H4 (cell line): ENCODE results near the gene ILRUN. TPM values are rescaled to one million over a fixed set of nuclear protein-coding genes. Genes with fewer than 3 reads are reported as not detected.
"Not testable (repeated sequence)": the region's sequence is repeated elsewhere in the genome, so short reads cannot be mapped to it uniquely, and the experiment has no call there.

Source experiments
- DNase-seq: peaks from one replicate; pipeline ENCODE4 v3.0.0-alpha.2; 2015; ENCODE audit warnings: low spot score
- total RNA-seq: library from RNA; depleted of rRNA; stranded (reverse); fragments of >200 nt; shearing (Covaris generic); gene quantifications from 2 replicates; pipeline ENCODE4 v1.2.3, GENCODE V29; 2014; rRNA removed

Gene ILRUN
- 28.9 and 29.9 TPM in 2 replicates for total RNA-seq

DNA sequence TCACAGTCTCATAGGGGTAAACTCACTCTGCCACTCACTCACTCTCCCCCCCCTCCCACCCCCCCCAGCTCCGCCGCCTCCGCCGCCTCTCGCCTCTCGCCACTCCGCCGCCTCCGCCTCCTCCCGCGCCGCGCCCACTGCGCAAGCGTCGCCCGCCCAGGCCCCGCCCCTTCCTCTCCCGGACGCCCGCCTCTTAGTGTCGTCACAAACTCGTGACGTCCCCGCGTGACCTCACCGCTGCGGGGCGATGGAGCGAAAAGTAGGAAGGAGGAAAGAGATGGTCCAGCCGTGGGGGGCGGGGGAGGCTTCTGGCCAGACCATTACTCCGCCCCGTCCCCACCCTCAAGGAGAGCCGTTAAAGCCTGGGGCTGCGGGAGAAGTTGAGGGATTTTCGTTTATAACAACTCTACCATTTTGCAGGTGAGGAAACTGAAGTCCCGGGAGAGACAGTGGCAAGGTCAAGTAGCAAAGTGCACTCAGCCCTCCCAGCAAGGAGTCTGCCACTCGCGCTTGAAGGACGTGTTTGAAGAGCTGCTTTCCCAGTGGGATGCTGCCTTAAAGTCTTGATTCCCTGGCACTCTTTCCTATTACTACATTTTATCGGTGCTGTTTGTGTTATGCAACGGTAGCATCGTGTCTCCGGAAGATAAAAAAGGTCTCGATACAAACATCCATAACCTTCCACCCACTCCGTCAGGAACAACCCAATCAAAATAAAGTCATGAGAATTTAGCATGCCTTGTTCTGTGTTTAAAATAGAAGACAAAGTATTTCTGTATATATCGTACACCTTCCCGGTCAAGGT, at the start of gene ILRUN:
Gene ILRUN, minus strand, starts transcription at position 29 of the 805 bp plus-strand sequence. CDS start 164 bp downstream, outside the sequence.
- DNase-seq = peak; percentile 88

- peak; percentile 25 for DNase-seq
These were observed 48.9 kb upstream of the ILRUN start for GRCh38 chr6:34745277-34746103.

- not testable (repeated sequence) for DNase-seq
These were observed 47.7 kb upstream of the ILRUN start for GRCh38 chr6:34744294-34744647.

DNA sequence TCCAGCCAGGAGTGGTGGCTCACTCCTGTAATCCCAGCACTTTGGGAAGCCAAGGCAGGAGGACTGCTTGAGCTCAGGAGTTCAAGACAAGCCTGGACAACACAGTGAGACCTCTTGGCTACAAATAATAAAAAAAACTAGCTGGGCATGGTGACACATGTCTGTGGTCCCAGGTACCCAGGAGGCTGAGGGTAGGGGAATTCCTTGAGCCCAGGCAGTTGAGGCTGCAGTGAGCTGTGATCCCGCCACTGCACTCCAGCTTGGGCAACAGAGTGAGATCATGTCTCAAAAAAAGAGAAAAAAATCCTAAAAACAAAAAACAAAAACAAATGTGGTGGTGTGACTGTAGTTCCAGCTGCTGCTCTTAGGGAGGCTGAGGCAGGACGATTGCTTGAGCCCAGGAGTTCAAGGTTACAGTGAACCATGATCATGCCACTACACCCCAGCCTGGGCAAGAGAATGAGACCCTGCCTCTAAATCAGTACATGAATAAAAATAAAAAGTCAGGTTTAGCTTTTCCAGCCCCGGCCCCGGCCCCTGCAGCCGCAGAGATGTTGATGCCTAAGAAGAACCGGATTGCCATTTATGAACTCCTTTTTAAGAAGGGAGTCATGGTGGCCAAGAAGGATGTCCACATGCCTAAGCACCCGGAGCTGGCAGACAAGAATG, 47.2 kb upstream of the ILRUN start:
- DNase-seq = no peak

- no peak for DNase-seq
These were observed 45.5 kb upstream of the ILRUN start for GRCh38 chr6:34742094-34742493.

GRCh38 chr6:34736823-34737222, 40.3 kb upstream of the ILRUN start:
- no peak for DNase-seq

GRCh38 chr6:34731393-34732060, 35.0 kb upstream of the ILRUN start:
- no peak for DNase-seq

DNA sequence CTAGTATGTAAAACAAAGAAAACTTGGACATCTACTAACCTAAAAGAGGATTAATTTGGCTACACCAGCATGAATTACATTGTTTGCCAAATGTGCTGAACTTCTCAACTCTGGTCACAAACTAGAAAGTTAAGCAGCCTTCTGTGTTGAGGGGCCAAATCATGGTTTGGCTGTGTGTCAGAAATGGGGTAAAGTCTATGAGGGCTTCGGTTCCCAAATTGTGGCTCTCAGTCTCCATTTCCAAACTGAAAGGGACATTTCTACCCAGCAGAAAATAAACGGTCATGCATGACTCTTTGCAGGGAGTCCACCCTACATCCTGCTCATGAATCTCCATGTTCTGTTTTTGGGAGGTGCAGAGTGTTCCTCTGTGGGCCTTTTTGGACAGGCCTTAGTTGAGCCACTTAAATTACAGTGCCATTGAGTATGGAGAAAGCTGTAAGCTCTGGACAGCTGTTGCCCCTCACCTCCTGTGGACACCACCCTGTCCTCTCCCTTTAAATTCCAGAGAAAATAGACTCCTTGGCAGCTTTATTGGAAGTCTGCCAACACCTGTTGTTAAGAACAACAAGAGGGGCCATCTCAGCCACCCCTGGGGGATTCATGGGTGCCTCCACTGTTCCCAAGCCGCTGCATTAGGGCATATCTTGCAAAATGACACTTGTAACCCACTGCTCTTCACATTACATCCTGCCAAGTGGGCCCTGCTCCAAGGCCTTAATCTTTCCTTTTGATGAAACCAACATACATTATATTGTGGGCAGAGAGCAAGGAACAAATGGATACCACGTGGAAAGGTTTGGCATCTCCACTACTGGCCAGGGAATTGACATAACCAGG, 33.3 kb upstream of the ILRUN start:
- peak; percentile 20 for DNase-seq

GRCh38 chr6:34726055-34726454, 29.5 kb upstream of the ILRUN start:
- DNase-seq = no peak

- DNase-seq = peak; percentile 44
These were observed 26.6 kb upstream of the ILRUN start for GRCh38 chr6:34723203-34723602.

GRCh38 chr6:34722451-34722850, 25.9 kb upstream of the ILRUN start:
- no peak for DNase-seq

DNA sequence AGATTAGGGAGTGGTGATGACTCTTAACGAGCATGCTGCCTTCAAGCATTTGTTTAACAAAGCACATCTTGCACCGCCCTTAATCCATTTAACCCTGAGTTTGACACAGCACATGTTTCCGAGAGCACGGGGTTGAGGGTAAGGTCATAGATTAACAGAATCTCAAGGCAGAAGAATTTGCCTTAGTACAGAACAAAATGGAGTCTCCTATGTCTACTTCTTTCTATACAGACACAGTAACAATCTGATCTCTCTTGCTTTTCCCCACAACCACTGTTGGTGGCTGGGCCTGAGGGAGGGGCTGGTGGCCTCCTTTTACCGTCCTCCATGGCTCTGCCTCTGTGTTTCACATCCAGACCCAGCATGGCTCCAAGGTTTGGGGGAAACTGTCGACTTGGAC, 23.6 kb upstream of the ILRUN start:
- not testable (repeated sequence) for DNase-seq

- DNase-seq = not testable (repeated sequence)
These were observed 23.1 kb upstream of the ILRUN start for GRCh38 chr6:34719646-34720045.

DNA sequence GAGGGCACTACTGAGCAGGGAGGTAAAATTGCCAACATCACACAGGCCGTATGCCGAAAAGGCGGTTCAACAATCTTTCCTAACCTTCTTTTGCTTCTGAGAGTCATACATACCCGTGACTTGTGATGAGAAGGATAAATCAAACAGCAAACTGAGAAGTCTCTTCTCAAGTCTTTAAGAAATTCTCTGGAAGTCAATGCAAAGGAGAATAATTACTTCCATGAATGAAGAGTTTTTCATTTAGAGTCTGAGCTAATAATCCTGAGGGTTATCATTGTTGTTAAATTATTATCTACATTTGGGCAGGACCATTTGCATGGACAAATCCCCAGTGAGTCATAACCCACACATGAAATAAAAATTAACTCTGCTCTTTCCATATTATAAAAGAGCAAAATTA, 22.4 kb upstream of the ILRUN start:
- DNase-seq = no peak

GRCh38 chr6:34717466-34717865, 20.9 kb upstream of the ILRUN start:
- no peak for DNase-seq

- no peak for DNase-seq
These were observed 18.1 kb upstream of the ILRUN start for GRCh38 chr6:34714663-34715062.

DNA sequence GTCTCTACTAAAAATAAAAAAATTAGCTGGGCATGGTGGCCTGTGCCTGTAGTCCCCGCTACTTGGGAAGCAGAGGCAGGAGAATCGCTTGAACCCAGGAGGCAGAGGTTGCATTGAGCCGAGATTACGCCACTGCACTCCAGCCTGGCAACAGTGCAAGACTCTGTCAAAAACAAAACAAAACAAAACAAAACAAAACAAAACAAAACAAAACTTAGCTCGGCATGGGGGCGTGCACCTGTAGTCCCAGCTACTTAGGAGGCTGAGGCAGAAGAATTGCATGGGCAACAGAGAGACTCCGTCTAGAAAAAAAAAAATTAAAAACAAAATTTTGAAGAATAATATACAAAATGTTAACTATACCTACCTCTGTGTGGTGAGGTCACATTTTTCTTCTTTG, 16.3 kb upstream of the ILRUN start:
- not testable (repeated sequence) for DNase-seq

DNA sequence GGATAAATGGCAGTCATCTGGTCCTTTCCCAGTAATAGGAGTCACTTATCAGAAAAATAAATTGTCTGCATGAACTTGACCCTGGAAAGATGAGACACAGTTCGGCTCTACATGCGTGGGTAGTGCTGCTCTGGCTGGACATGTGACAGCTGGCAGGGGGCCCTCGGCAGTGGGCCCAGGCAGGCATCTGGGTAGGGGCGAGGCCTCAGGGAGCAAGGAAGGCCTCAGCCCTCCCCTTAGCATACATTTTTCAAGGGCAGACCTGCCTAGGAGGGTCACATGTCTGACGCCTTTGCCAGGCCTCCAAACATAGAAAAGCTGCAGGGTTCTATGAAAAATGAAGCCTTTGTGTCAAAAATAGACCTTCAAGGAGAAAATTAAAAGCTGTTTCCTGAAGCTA, 12.8 kb upstream of the ILRUN start:
- DNase-seq = peak; percentile 22

DNA sequence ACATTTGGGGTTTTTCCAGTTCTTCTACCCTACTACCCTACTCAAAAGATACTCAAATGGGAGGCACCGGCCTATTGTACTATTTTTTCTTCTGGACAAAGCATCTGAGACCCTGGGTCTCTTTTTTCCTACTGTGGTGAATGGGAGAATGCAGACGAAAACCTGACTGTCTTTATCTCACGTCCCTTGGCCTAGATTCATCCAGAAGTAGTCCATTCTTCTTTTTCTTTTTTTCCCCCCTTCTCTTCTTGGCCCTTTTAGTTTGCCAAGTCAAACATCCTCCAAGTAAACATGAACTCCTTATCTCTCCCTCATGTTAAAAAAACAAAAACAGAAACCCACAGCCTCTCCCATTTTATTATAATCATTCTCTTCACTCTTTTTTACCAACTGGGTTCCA, 8.7 kb upstream of the ILRUN start:
- DNase-seq = no peak

- no peak for DNase-seq
These were observed 4.6 kb upstream of the ILRUN start for GRCh38 chr6:34701199-34701598.
